H1 (cell line): ENCODE results near the gene PDXDC1. TPM values are rescaled to one million over a fixed set of nuclear protein-coding genes. Genes with fewer than 3 reads are reported as not detected.

ENCODE experiments used
- CBX5 ChIP-seq: fragments of 300-800, 300-1000 bp; sonication (generic); IDR thresholded peaks from 2 replicates; pipeline ENCODE4 v1.7.1; 2016; ENCODE audit warnings: antibody characterized with exemption, low read length, low read depth
- CBX8 ChIP-seq: fragments of 300-800, 300-1000 bp; sonication (generic); IDR thresholded peaks from 2 replicates; pipeline ENCODE4 v1.7.1; 2016; ENCODE audit warnings: low read depth, low read length, borderline replicate concordance
- CEBPB ChIP-seq: IDR thresholded peaks from 2 replicates; pipeline ENCODE4 v1.6.1; 2012; ENCODE audit warnings: low read depth, low read length
- GABPA ChIP-seq: IDR thresholded peaks from 2 replicates; pipeline ENCODE4 v1.6.1; 2011; ENCODE audit warnings: mild to moderate bottlenecking, low read length, moderate library complexity, borderline replicate concordance; ENCODE audit not compliant: insufficient read depth
- JUND ChIP-seq: IDR thresholded peaks from 2 replicates; pipeline ENCODE4 v1.6.1; 2011; ENCODE audit warnings: mild to moderate bottlenecking, improper control_type of control experiment, low read length
- KDM4A ChIP-seq: IDR thresholded peaks from one replicate; pipeline ENCODE4 v1.7.1; 2012; ENCODE audit warnings: low read depth, mild to moderate bottlenecking, moderate library complexity, low read length, inconsistent platforms; ENCODE audit not compliant: severe bottlenecking
- NRF1 ChIP-seq: IDR thresholded peaks from 2 replicates; pipeline ENCODE4 v1.6.1; 2011; ENCODE audit warnings: mild to moderate bottlenecking, low read depth, low read length, improper control_type of control experiment
- POU5F1 ChIP-seq: IDR thresholded peaks from 2 replicates; pipeline ENCODE4 v1.6.1; 2011; ENCODE audit warnings: low read depth, mild to moderate bottlenecking, low read length, moderate library complexity
- RBBP5 ChIP-seq: IDR thresholded peaks from 2 replicates; pipeline ENCODE4 v1.7.1; 2012; ENCODE audit warnings: low read depth, mild to moderate bottlenecking, inconsistent platforms, low read length, moderate library complexity, borderline replicate concordance
- SRF ChIP-seq: IDR thresholded peaks from 2 replicates; pipeline ENCODE4 v1.6.1; 2011; ENCODE audit warnings: mild to moderate bottlenecking, low read depth, low read length, moderate library complexity
- TCF12 ChIP-seq: IDR thresholded peaks from 2 replicates; pipeline ENCODE4 v1.6.1; 2011; ENCODE audit warnings: low read depth, mild to moderate bottlenecking, low read length
- polyA plus RNA-seq, 7 experiments: library from polyadenylated mRNA; depleted of rRNA in 3 of 7; stranded (reverse) in 5 of 7; unstranded in 2 of 7; fragments of >200 nt in 5 of 7; fragments of 200-250 nt in 2 of 7; gene quantifications; 1 replicate in 5 of 7; 2 replicates in 1 of 7; 4 replicates in 1 of 7; pipeline versions ENCODE4 v1.2.1 to v1.2.3, GENCODE V29; 2011 to 2013; ENCODE audit warnings: missing spikeins in 2 of 7, mixed read lengths in 2 of 7
- total RNA-seq: library from RNA; stranded (reverse); fragmentation: NEBNext Ultra II Directional; extraction: Animal tissue kit (Norgen Biotek cat#: 25700); gene quantifications from 2 replicates; pipeline ENCODE4 v1.2.1, GENCODE V29; 2021

Gene PDXDC1
- total and polyA plus RNA-seq, 2 of the 8 experiments (the other 6 are each of a cell fraction or from before 2014, with no cell fraction given), result 56.6 to 118 TPM

DNA sequence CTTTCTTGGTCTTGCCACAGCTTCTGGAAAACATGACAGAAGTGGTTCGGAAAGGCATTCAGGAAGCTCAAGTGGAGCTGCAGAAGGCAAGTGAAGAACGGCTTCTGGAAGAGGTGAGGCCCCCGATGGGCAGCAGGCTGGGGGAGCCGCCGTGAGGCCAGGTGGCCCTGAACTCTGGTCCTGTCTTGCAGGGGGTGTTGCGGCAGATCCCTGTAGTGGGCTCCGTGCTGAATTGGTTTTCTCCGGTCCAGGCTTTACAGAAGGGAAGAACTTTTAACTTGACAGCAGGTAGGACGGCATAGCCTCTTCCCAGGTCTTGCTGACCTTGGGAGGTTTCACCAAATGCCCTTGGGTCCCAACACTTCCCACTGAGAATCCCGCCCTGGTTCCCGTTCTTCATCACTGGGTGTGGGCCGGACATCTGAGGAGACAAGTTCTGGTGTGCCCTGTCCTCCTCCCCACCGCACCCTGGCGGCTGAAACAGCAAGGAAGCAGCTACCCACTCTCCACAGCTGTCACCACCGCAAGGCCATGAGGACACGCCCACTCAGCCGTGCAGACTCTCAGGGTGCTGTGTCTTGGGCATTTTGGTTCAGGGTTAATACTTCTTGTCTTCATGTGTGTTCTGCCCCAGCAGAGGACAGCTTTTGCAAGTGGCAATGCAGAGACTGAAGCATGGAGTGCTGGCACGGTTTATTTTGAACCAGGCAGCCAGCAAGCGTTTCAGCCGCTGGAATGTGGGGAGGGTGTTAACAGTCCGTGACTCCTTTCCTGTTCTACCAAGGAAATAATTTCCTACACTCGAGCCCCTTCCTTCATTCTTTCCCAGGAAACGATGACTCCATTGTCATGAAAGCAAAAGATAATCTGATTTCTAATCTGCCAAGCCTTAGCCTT is 59.7 kb downstream of the PDXDC1 start (continued):
- TF ChIP-seq GABPA (no peak), RBBP5 (no peak), CEBPB (no peak), CBX8 (no peak), POU5F1 (no peak), JUND (no peak), KDM4A (no peak), TCF12 (no peak), NRF1 (no peak), SRF (no peak), CBX5 (no peak)
